WTC11 (cell line): Measurements from ENCODE around the gene METAP1. TPM values are rescaled to one million over a fixed set of nuclear protein-coding genes. Genes with fewer than 3 reads are reported as not detected.

Experiments
- ATAC-seq: fragments of 200-7000 bp; cut with Tn5 transposase; 2 replicates; pipeline ENCODE4 v1.10.0; 2021; ENCODE audit warnings: mild to moderate bottlenecking, moderate library complexity
- CTCF ChIA-PET: fragments of 300-600 bp; sonication (Branson Sonifier 250); formaldehyde crosslinking; loops from one replicate; lab custom pipeline; 2021; ENCODE audit warnings: antibody characterized with exemption; lab: Charles Lee
- POLR2A ChIA-PET: fragments of 350-600 bp; sonication (Branson Sonifier 250); formaldehyde crosslinking; loops from one replicate; lab custom pipeline; 2021; ENCODE audit warnings: antibody characterized with exemption; lab: Charles Lee
- DNase-seq: peaks from one replicate; pipeline ENCODE4 v3.0.0; 2021; ENCODE audit warnings: low spot score
- H3K27ac Mint-ChIP-seq: 2 replicates; pipeline ENCODE4 v1.8.0; 2021; ENCODE audit warnings: mixed read lengths
- H3K27me3 Mint-ChIP-seq: 2 replicates; pipeline ENCODE4 v1.8.0; 2021; ENCODE audit warnings: low read depth, mild to moderate bottlenecking, moderate library complexity, mixed read lengths
- H3K36me3 Mint-ChIP-seq: 2 replicates; pipeline ENCODE4 v1.8.0; 2021; ENCODE audit warnings: mixed read lengths
- H3K4me1 Mint-ChIP-seq: 2 replicates; pipeline ENCODE4 v1.8.0; 2022; ENCODE audit warnings: mixed read lengths
- H3K4me3 Mint-ChIP-seq: 2 replicates; pipeline ENCODE4 v1.8.0; 2021; ENCODE audit warnings: mild to moderate bottlenecking, moderate library complexity, mixed read lengths
- H3K9me3 Mint-ChIP-seq: 2 replicates; pipeline ENCODE4 v1.8.0; 2021; ENCODE audit warnings: mixed read lengths
- CREM ChIP-seq: sonication (generic); formaldehyde crosslinking; IDR thresholded peaks from 2 replicates; pipeline ENCODE4 v1.8.1; 2022; ENCODE audit warnings: mild to moderate bottlenecking, missing genetic modification reagents, moderate library complexity
- ZNF121 ChIP-seq: sonication (generic); formaldehyde crosslinking; IDR thresholded peaks from 2 replicates; pipeline ENCODE4 v1.8.0; 2023; ENCODE audit warnings: missing genetic modification reagents
- ZNF317 ChIP-seq: sonication (generic); formaldehyde crosslinking; IDR thresholded peaks from 2 replicates; pipeline ENCODE4 v1.8.1; 2023; ENCODE audit warnings: low read depth, mild to moderate bottlenecking, moderate library complexity, missing genetic modification reagents, borderline replicate concordance
- total RNA-seq: library from RNA; stranded (reverse); gene quantifications from 3 replicates; pipeline ENCODE4 v1.2.3, GENCODE V29; 2021
- TF ChIP-seq, protein P1 (sequence below): sonication (generic); formaldehyde crosslinking; IDR thresholded peaks from 2 replicates; pipeline ENCODE4 v1.8.1; 2023; ENCODE audit warnings: mild to moderate bottlenecking, missing genetic modification reagents, borderline replicate concordance
- TF ChIP-seq, protein P2 (sequence below): sonication (generic); formaldehyde crosslinking; conservative IDR thresholded peaks from 2 replicates; pipeline ENCODE4 v1.8.1; 2022; ENCODE audit warnings: mild to moderate bottlenecking, missing genetic modification reagents
- TF ChIP-seq, protein P3 (sequence below): sonication (generic); formaldehyde crosslinking; IDR thresholded peaks from 2 replicates; pipeline ENCODE4 v1.8.0; 2022; ENCODE audit warnings: mild to moderate bottlenecking, missing genetic modification reagents
- TF ChIP-seq, protein P4 (sequence below): fragments of 250-450 bp; sonication (Bioruptor Pico); IDR thresholded peaks from 2 replicates; pipeline ENCODE4 v1.9.0; 2021; ENCODE audit warnings: mild to moderate bottlenecking
- TF ChIP-seq, protein P5 (sequence below): sonication (generic); formaldehyde crosslinking; IDR thresholded peaks from 2 replicates; pipeline ENCODE4 v1.8.1; 2023; ENCODE audit warnings: mild to moderate bottlenecking, missing genetic modification reagents
- TF ChIP-seq, protein P6 (sequence below): fragments of 250-450 bp; sonication (Bioruptor Pico); IDR thresholded peaks from 2 replicates; pipeline ENCODE4 v2.1.2; 2022; ENCODE audit warnings: mild to moderate bottlenecking, moderate library complexity

Gene METAP1
- total RNA-seq, 1 experiment from 2014 or later = 102 TPM

DNA sequence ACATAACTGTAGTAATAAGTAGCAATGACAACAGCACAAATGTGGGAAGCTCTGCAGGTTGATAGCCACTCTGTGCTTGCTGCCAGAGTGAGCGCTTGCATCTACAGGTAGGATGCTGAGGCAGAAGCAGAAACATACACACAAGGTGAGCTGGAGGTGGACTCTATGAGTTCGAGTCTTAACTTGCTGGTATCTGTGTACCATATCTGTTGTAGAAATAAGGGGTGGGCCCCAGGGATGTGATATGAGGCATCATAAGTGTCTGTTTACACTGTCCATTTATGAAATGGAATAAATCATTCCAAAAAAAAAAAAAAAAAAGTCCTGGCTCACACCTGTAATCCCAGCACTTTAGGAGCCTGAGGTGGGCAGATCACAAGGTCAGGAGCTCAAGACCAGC, 33.8 kb upstream of the METAP1 start (continued):
- TF ChIP-seq, protein P1, sequence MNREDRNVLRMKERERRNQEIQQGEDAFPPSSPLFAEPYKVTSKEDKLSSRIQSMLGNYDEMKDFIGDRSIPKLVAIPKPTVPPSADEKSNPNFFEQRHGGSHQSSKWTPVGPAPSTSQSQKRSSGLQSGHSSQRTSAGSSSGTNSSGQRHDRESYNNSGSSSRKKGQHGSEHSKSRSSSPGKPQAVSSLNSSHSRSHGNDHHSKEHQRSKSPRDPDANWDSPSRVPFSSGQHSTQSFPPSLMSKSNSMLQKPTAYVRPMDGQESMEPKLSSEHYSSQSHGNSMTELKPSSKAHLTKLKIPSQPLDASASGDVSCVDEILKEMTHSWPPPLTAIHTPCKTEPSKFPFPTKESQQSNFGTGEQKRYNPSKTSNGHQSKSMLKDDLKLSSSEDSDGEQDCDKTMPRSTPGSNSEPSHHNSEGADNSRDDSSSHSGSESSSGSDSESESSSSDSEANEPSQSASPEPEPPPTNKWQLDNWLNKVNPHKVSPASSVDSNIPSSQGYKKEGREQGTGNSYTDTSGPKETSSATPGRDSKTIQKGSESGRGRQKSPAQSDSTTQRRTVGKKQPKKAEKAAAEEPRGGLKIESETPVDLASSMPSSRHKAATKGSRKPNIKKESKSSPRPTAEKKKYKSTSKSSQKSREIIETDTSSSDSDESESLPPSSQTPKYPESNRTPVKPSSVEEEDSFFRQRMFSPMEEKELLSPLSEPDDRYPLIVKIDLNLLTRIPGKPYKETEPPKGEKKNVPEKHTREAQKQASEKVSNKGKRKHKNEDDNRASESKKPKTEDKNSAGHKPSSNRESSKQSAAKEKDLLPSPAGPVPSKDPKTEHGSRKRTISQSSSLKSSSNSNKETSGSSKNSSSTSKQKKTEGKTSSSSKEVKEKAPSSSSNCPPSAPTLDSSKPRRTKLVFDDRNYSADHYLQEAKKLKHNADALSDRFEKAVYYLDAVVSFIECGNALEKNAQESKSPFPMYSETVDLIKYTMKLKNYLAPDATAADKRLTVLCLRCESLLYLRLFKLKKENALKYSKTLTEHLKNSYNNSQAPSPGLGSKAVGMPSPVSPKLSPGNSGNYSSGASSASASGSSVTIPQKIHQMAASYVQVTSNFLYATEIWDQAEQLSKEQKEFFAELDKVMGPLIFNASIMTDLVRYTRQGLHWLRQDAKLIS (CRISPR knock-in tag) = no peak
- TF ChIP-seq, protein P2, sequence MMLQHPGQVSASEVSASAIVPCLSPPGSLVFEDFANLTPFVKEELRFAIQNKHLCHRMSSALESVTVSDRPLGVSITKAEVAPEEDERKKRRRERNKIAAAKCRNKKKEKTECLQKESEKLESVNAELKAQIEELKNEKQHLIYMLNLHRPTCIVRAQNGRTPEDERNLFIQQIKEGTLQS = no peak
- no peak for TF ChIP-seq ZNF121 (CRISPR knock-in tag)

DNA sequence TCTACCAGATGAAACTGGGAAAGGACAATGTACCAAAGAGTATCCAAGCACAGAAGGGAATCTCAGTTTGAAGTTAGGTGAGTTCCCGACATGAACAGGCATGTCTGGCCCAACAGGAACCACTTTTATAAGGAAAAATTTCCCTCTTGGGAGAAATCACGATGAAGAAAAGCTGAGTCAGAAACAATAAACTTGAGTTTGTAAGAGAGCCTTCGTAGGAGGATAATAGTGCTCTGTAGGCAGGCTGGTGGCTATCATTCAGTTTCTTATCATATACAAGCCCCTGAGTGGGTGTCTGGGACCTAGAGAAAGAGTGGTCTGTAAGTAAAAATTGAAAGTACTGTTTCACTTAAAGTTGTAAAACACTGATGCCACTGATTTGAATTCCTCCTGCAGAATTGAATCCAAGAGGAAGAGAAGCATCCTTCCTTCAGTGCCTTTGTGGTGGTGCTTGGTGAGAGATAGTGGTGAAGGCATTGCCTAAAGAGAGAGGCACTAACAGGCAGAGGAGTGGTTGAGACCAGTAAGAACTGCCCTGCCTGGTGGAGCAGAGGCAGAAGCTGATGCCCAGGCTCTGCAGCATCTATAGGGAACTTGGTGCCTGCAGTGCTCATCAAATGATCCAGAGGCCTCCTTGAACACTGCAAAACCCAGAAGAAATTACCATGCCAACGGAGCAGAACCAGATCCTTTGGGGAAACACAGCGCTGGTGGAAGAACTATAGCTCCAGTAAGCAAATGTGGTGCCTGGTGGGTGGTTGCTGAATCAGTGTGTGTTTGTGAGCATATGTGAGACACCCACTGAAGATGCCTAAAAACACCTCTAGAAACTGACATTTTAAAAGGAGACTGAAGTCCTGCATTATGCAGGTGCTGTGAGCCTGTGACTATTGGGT, 31.7 kb upstream of the METAP1 start:
- Mint-ChIP-seq H3K27ac (no peak overlapping the region), H3K4me1 (peaks cover 4% of the 10 kb centered on the region), H3K4me3 (no peak overlapping the region), H3K36me3 (no peaks in the 10 kb centered on the region), H3K9me3 (peaks cover 3% of the 10 kb centered on the region; the same call in 1 of the 2 replicates), H3K27me3 (no peaks in the 10 kb centered on the region; the same call in 1 of the 2 replicates)
- DNase-seq (no peak), ATAC-seq (peak; percentile 38; the same call in 1 of the 2 replicates)
- no peak for TF ChIP-seq CREM (CRISPR knock-in tag)
- TF ChIP-seq, protein P3, sequence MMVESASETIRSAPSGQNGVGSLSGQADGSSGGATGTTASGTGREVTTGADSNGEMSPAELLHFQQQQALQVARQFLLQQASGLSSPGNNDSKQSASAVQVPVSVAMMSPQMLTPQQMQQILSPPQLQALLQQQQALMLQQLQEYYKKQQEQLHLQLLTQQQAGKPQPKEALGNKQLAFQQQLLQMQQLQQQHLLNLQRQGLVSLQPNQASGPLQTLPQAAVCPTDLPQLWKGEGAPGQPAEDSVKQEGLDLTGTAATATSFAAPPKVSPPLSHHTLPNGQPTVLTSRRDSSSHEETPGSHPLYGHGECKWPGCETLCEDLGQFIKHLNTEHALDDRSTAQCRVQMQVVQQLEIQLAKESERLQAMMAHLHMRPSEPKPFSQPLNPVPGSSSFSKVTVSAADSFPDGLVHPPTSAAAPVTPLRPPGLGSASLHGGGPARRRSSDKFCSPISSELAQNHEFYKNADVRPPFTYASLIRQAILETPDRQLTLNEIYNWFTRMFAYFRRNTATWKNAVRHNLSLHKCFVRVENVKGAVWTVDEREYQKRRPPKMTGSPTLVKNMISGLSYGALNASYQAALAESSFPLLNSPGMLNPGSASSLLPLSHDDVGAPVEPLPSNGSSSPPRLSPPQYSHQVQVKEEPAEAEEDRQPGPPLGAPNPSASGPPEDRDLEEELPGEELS (CRISPR knock-in tag) = no peak
- no peak for TF ChIP-seq ZNF317
- TF ChIP-seq, protein P4, sequence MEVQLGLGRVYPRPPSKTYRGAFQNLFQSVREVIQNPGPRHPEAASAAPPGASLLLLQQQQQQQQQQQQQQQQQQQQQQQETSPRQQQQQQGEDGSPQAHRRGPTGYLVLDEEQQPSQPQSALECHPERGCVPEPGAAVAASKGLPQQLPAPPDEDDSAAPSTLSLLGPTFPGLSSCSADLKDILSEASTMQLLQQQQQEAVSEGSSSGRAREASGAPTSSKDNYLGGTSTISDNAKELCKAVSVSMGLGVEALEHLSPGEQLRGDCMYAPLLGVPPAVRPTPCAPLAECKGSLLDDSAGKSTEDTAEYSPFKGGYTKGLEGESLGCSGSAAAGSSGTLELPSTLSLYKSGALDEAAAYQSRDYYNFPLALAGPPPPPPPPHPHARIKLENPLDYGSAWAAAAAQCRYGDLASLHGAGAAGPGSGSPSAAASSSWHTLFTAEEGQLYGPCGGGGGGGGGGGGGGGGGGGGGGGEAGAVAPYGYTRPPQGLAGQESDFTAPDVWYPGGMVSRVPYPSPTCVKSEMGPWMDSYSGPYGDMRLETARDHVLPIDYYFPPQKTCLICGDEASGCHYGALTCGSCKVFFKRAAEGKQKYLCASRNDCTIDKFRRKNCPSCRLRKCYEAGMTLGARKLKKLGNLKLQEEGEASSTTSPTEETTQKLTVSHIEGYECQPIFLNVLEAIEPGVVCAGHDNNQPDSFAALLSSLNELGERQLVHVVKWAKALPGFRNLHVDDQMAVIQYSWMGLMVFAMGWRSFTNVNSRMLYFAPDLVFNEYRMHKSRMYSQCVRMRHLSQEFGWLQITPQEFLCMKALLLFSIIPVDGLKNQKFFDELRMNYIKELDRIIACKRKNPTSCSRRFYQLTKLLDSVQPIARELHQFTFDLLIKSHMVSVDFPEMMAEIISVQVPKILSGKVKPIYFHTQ (CRISPR knock-in tag) = no peak
- TF ChIP-seq, protein P5, sequence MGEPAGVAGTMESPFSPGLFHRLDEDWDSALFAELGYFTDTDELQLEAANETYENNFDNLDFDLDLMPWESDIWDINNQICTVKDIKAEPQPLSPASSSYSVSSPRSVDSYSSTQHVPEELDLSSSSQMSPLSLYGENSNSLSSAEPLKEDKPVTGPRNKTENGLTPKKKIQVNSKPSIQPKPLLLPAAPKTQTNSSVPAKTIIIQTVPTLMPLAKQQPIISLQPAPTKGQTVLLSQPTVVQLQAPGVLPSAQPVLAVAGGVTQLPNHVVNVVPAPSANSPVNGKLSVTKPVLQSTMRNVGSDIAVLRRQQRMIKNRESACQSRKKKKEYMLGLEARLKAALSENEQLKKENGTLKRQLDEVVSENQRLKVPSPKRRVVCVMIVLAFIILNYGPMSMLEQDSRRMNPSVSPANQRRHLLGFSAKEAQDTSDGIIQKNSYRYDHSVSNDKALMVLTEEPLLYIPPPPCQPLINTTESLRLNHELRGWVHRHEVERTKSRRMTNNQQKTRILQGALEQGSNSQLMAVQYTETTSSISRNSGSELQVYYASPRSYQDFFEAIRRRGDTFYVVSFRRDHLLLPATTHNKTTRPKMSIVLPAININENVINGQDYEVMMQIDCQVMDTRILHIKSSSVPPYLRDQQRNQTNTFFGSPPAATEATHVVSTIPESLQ (CRISPR knock-in tag) = no peak
- TF ChIP-seq, protein P6, sequence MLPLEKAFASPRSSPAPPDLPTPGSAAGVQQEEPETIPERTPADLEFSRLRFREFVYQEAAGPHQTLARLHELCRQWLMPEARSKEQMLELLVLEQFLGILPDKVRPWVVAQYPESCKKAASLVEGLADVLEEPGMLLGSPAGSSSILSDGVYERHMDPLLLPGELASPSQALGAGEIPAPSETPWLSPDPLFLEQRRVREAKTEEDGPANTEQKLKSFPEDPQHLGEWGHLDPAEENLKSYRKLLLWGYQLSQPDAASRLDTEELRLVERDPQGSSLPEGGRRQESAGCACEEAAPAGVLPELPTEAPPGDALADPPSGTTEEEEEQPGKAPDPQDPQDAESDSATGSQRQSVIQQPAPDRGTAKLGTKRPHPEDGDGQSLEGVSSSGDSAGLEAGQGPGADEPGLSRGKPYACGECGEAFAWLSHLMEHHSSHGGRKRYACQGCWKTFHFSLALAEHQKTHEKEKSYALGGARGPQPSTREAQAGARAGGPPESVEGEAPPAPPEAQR (CRISPR knock-in tag) = no peak
- CTCF ChIA-PET = interaction anchor here (0.6 kb wide), 1 partner anchor 17 kb away, joined by 3 read pairs; no protein-coding TSS in a partner anchor
- POLR2A ChIA-PET = no interaction called here
